HCT116 (cell line): ENCODE measurements around the gene LRCH1. TPM values are rescaled to one million over a fixed set of nuclear protein-coding genes. Genes with fewer than 3 reads are reported as not detected.

Experiments used
- ATAC-seq: fragments of 200-7000 bp; cut with Tn5 transposase; 2 replicates; pipeline ENCODE4 v1.9.1; 2020; ENCODE audit warnings: mild to moderate bottlenecking, moderate library complexity
- BruUV-seq: library from RNA; stranded (reverse); fragments of 400-500 nt; replicated peaks from 2 replicates; lab custom pipeline; 2021; lab: Mats Ljungman, UMichigan
- CTCF ChIA-PET: fragments of 300-600 bp; sonication (Branson Sonifier 250); formaldehyde crosslinking; loops from one replicate; lab custom pipeline; 2021; ENCODE audit warnings: antibody characterized with exemption; lab: Charles Lee
- POLR2A ChIA-PET: fragments of 300-600, 350-600 bp; sonication (Branson Sonifier 250); formaldehyde crosslinking; loops from one replicate; lab custom pipeline; 2021; ENCODE audit warnings: antibody characterized with exemption; lab: Charles Lee
- RAD21 ChIA-PET, 2 experiments: fragments of 300-600 bp; sonication (Branson Sonifier 250); formaldehyde crosslinking; loops; one replicate each; lab custom pipeline; 2023; ENCODE audit warnings: low total read pairs in 2 of 2; ENCODE audit not compliant: uncharacterized antibody in 2 of 2, unreplicated experiment in 2 of 2, low non-redundant PET in 1 of 2; lab: Charles Lee
- DNase-seq: peaks from one replicate; pipeline ENCODE4 v3.0.0-alpha.2; 2010; ENCODE audit warnings: low read depth, low spot score
- H2AFZ ChIP-seq: fragments of 200-600 bp; shearing (Covaris generic), sonication (generic); 2 replicates; pipeline ENCODE4 v1.6.1; 2017; ENCODE audit warnings: low read depth, mixed run types, mixed read lengths, antibody characterized with exemption, low read length; ENCODE audit not compliant: poor library complexity, severe bottlenecking
- H3K27ac ChIP-seq: 2 replicates; pipeline ENCODE4 v1.5.1; 2012; ENCODE audit warnings: low read depth, low read length
- H3K27me3 ChIP-seq: fragments of 200-600 bp; sonication (generic); 2 replicates; pipeline ENCODE4 v1.6.1; 2016; ENCODE audit warnings: mixed run types, low read length, mixed read lengths; ENCODE audit not compliant: insufficient read depth
- H3K36me3 ChIP-seq, 2 experiments: fragments of 200-500 bp in 1 of 2; fragments of 200-600 bp in 1 of 2; sonication (Bioruptor generic) in 1 of 2; sonication (generic) in 1 of 2; 2 replicates each; pipeline versions ENCODE4 v1.5.1 to v1.6.1; 2014 to 2016; ENCODE audit warnings: low read length in 2 of 2, inconsistent platforms in 1 of 2, mixed read lengths in 1 of 2, mixed run types in 1 of 2; ENCODE audit not compliant: insufficient read depth in 2 of 2, control insufficient read depth in 1 of 2
- H3K4me1 ChIP-seq, 2 experiments: fragments of 200-600 bp in 1 of 2; sonication (generic) in 1 of 2; 2 replicates each; pipeline versions ENCODE4 v1.5.1 to v1.6.1; 2012 to 2017; ENCODE audit warnings: low read length in 2 of 2, inconsistent platforms in 1 of 2, mild to moderate bottlenecking in 1 of 2, mixed read lengths in 1 of 2, mixed run types in 1 of 2, moderate library complexity in 1 of 2; ENCODE audit not compliant: insufficient read depth in 2 of 2, control insufficient read depth in 1 of 2
- H3K4me2 ChIP-seq: fragments of 200-600 bp; sonication (generic); 2 replicates; pipeline ENCODE4 v1.6.1; 2017; ENCODE audit warnings: mixed run types, low read length, mixed read lengths
- H3K4me3 ChIP-seq, 2 experiments: fragments of 200-600 bp in 1 of 2; sonication (generic) in 1 of 2; replicated peaks in 1 of 2; 2 replicates each; pipeline ENCODE4 v1.5.1; 2011 to 2016; ENCODE audit warnings: low read length in 2 of 2, control low read depth in 1 of 2, low read depth in 1 of 2, mild to moderate bottlenecking in 1 of 2, mixed read lengths in 1 of 2, mixed run types in 1 of 2
- H3K79me2 ChIP-seq: fragments of 200-600 bp; sonication (generic); 2 replicates; pipeline ENCODE4 v1.6.1; 2017; ENCODE audit warnings: mild to moderate bottlenecking, mixed run types, low read length, moderate library complexity, mixed read lengths; ENCODE audit not compliant: insufficient read depth
- H3K9ac ChIP-seq: fragments of 200-600 bp; sonication (generic); 2 replicates; pipeline ENCODE4 v1.6.1; 2016; ENCODE audit warnings: low read length, mixed read lengths
- H3K9me2 ChIP-seq: fragments of 200-600 bp; sonication (generic), shearing (Covaris generic); 2 replicates; pipeline ENCODE4 v1.6.1; 2017; ENCODE audit warnings: mixed run types, mild to moderate bottlenecking, moderate library complexity; ENCODE audit not compliant: insufficient read depth
- H3K9me3 ChIP-seq, 2 experiments: fragments of 200-500 bp in 1 of 2; fragments of 200-600 bp in 1 of 2; sonication (Bioruptor generic) in 1 of 2; sonication (generic) in 1 of 2; 2 replicates each; pipeline ENCODE4 v1.6.1; 2014 to 2017; ENCODE audit warnings: low read length in 2 of 2, mixed read lengths in 2 of 2, inconsistent platforms in 1 of 2, low read depth in 1 of 2, mild to moderate bottlenecking in 1 of 2, mixed run types in 1 of 2, moderate library complexity in 1 of 2; ENCODE audit not compliant: control insufficient read depth in 1 of 2, insufficient read depth in 1 of 2
- H4K20me1 ChIP-seq: fragments of 200-600 bp; sonication (generic), shearing (Covaris generic); 2 replicates; pipeline ENCODE4 v1.6.1; 2017; ENCODE audit warnings: mixed run types, mild to moderate bottlenecking, moderate library complexity; ENCODE audit not compliant: insufficient read depth
- CBX3 ChIP-seq: IDR thresholded peaks from 2 replicates; pipeline ENCODE4 v1.6.1; 2012; ENCODE audit warnings: low read depth
- EGR1 ChIP-seq: IDR thresholded peaks from 2 replicates; pipeline ENCODE4 v1.6.1; 2012; ENCODE audit warnings: low read depth
- EZH2 ChIP-seq: fragments of 200-600 bp; sonication (generic); IDR thresholded peaks from 2 replicates; pipeline ENCODE4 v1.6.1; 2017; ENCODE audit warnings: antibody characterized with exemption, mixed run types
- EZH2phosphoT487 ChIP-seq: fragments of 200-600 bp; IDR thresholded peaks from 2 replicates; pipeline ENCODE4 v1.6.1; 2018; ENCODE audit warnings: antibody characterized with exemption, borderline replicate concordance
- POLR2A ChIP-seq: IDR thresholded peaks from 2 replicates; pipeline ENCODE4 v1.7.0; 2011; ENCODE audit warnings: borderline replicate concordance; ENCODE audit not compliant: insufficient read depth, insufficient read length; ENCODE audit errors: extremely low read depth
- POLR2AphosphoS5 ChIP-seq: IDR thresholded peaks from 2 replicates; pipeline ENCODE4 v1.6.1; 2011; ENCODE audit warnings: mild to moderate bottlenecking, low read depth, low read length, moderate library complexity
- SIN3A ChIP-seq: IDR thresholded peaks from 2 replicates; pipeline ENCODE4 v1.6.1; 2012; ENCODE audit warnings: low read depth
- SRF ChIP-seq: IDR thresholded peaks from 2 replicates; pipeline ENCODE4 v1.6.1; 2012; ENCODE audit warnings: low read depth
- TCF7L2 ChIP-seq: IDR thresholded peaks from 2 replicates; pipeline ENCODE4 v1.7.0; 2011; ENCODE audit warnings: borderline replicate concordance, inconsistent platforms; ENCODE audit not compliant: insufficient read depth, insufficient read length; ENCODE audit errors: extremely low read depth
- intact Hi-C: fragments of 100-400 bp; cut with micrococcal nuclease; formaldehyde crosslinking; loops from 2 replicates; pipeline ENCODE4 v1.10.0; 2022
- total RNA-seq: library from RNA; stranded (reverse); gene quantifications from one replicate; pipeline ENCODE4 v1.2.1, GENCODE V29; 2021; ENCODE audit not compliant: unreplicated experiment
- TF ChIP-seq, protein P1 (sequence below): IDR thresholded peaks from 2 replicates; pipeline ENCODE4 v1.6.1; 2012
- TF ChIP-seq, protein P2 (sequence below): IDR thresholded peaks from 2 replicates; pipeline ENCODE4 v1.6.1; 2012; ENCODE audit warnings: low read depth

LRCH1 gene
- total RNA-seq, 1 experiment from 2014 or later, result 15.6 TPM

DNA sequence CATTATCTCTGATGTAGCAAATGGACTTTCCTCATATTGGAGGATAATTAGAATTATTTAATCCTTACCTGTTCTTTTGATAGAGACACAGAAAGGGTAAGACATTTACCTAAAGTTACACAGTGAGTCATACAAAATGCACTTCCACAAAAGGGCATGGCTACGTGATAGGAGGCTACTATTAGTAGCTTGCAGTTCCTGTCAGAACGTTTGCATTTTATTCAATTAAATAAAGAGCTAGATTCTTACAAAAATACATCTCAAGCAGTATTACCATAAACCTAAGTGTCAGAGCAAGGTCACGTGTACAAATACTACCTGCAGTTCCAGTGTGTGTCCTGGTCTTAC lies 123.4 kb downstream of the LRCH1 start:
- Histone ChIP-seq H3K4me2 (no peak overlapping the region), H3K9ac (no peak overlapping the region), H3K27me3 (no peaks in the 10 kb centered on the region), H3K27ac (no peak overlapping the region), H3K9me2 (no peaks in the 10 kb centered on the region), H4K20me1 (no peaks in the 10 kb centered on the region; the same call in 1 of the 2 replicates), H3K36me3 (no peaks in the 10 kb centered on the region), H3K4me1 (no peaks in the 10 kb centered on the region), H3K9me3 (no peaks in the 10 kb centered on the region), H3K4me3 (no peak overlapping the region), H3K79me2 (peaks cover 15% of the 10 kb centered on the region; the same call in 1 of the 2 replicates)
- ChIA-PET RAD21 (no interaction called here), POLR2A (no interaction called here), CTCF (no interaction called here)
- no TSS peak for BruUV-seq
- intact Hi-C loops, result no loop called here
- DNase-seq (no peak), ATAC-seq (no peak)
- TF ChIP-seq, protein P1, sequence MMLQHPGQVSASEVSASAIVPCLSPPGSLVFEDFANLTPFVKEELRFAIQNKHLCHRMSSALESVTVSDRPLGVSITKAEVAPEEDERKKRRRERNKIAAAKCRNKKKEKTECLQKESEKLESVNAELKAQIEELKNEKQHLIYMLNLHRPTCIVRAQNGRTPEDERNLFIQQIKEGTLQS, result no peak
- TF ChIP-seq SIN3A, result no peak
- TF ChIP-seq SRF, result no peak
- TF ChIP-seq, protein P2, sequence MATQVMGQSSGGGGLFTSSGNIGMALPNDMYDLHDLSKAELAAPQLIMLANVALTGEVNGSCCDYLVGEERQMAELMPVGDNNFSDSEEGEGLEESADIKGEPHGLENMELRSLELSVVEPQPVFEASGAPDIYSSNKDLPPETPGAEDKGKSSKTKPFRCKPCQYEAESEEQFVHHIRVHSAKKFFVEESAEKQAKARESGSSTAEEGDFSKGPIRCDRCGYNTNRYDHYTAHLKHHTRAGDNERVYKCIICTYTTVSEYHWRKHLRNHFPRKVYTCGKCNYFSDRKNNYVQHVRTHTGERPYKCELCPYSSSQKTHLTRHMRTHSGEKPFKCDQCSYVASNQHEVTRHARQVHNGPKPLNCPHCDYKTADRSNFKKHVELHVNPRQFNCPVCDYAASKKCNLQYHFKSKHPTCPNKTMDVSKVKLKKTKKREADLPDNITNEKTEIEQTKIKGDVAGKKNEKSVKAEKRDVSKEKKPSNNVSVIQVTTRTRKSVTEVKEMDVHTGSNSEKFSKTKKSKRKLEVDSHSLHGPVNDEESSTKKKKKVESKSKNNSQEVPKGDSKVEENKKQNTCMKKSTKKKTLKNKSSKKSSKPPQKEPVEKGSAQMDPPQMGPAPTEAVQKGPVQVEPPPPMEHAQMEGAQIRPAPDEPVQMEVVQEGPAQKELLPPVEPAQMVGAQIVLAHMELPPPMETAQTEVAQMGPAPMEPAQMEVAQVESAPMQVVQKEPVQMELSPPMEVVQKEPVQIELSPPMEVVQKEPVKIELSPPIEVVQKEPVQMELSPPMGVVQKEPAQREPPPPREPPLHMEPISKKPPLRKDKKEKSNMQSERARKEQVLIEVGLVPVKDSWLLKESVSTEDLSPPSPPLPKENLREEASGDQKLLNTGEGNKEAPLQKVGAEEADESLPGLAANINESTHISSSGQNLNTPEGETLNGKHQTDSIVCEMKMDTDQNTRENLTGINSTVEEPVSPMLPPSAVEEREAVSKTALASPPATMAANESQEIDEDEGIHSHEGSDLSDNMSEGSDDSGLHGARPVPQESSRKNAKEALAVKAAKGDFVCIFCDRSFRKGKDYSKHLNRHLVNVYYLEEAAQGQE, result no peak
- no peak for TF ChIP-seq EGR1
- no peak for TF ChIP-seq POLR2AphosphoS5
- TF ChIP-seq EZH2phosphoT487, result no peak
- no peak for TF ChIP-seq CBX3
- no peak for TF ChIP-seq EZH2
- no peak for TF ChIP-seq TCF7L2
- TF ChIP-seq POLR2A, result no peak
- TF ChIP-seq, all 23 proteins: peak for 0
- H2AFZ ChIP-seq, result no peak overlapping the region
